Measurements from ENCODE around the gene STAT5B. TPM values are rescaled to one million over a fixed set of nuclear protein-coding genes. Genes with fewer than 3 reads are reported as not detected.
"Not testable (repeated sequence)": the region's sequence is repeated elsewhere in the genome, so short reads cannot be mapped to it uniquely, and the experiment has no call there.

Gene STAT5B
- total RNA-seq, 2 donors from 2014 or later, result 202 to 225 TPM

GRCh38 chr17:42260318-42260717 lies 15.9 kb downstream of the STAT5B start:
- Mint-ChIP-seq H3K4me1 (peaks cover 20% of the 10 kb centered on the region), H3K4me3 (no peak overlapping the region), H3K27me3 (no peaks in the 10 kb centered on the region), H3K27ac (no peak overlapping the region), H3K36me3 (ENCODE audit: low read depth) (peaks cover 1% of the 10 kb centered on the region)
- DNase-seq, result no peak
- no peaks in the 10 kb centered on the region for H3K9me3 ChIP-seq (ENCODE audit: control insufficient read depth, low read length, poor library complexity, severe bottlenecking)
- ATAC-seq, result no peak

- no peak for ATAC-seq
- DNase-seq, result no peak
- no peaks in the 10 kb centered on the region for H3K9me3 ChIP-seq (ENCODE audit: control insufficient read depth, low read length, poor library complexity, severe bottlenecking)
- peak overlapping the region; percentile 97 for H3K27ac Mint-ChIP-seq
- no peaks in the 10 kb centered on the region for H3K27me3 Mint-ChIP-seq
- H3K4me3 Mint-ChIP-seq, result no peak overlapping the region
- H3K36me3 Mint-ChIP-seq (ENCODE audit: low read depth), result peaks cover 3% of the 10 kb centered on the region
- peaks cover 38% of the 10 kb centered on the region for H3K4me1 Mint-ChIP-seq
These were observed 20.7 kb downstream of the STAT5B start for GRCh38 chr17:42255445-42255844.

GRCh38 chr17:42253578-42253977 lies 22.6 kb downstream of the STAT5B start:
- ATAC-seq (no peak), DNase-seq (no peak)
- Mint-ChIP-seq H3K4me1 (peaks cover 51% of the 10 kb centered on the region), H3K27me3 (no peaks in the 10 kb centered on the region), H3K27ac (peak overlapping the region; percentile 97), H3K36me3 (ENCODE audit: low read depth) (peaks cover 5% of the 10 kb centered on the region), H3K4me3 (peak overlapping the region; percentile 68)
- no peaks in the 10 kb centered on the region for H3K9me3 ChIP-seq (ENCODE audit: control insufficient read depth, low read length, poor library complexity, severe bottlenecking)

- peaks cover 5% of the 10 kb centered on the region for H3K36me3 Mint-ChIP-seq (ENCODE audit: low read depth)
- H3K4me1 Mint-ChIP-seq, result peaks cover 53% of the 10 kb centered on the region
These were observed 23.3 kb downstream of the STAT5B start for GRCh38 chr17:42252597-42253550.

GRCh38 chr17:42251115-42251514 lies 25.1 kb downstream of the STAT5B start:
- Mint-ChIP-seq H3K4me3 (no peak overlapping the region), H3K27me3 (no peaks in the 10 kb centered on the region), H3K4me1 (peaks cover 57% of the 10 kb centered on the region), H3K36me3 (ENCODE audit: low read depth) (peaks cover 5% of the 10 kb centered on the region), H3K27ac (peak overlapping the region; percentile 97)
- H3K9me3 ChIP-seq (ENCODE audit: control insufficient read depth, low read length, poor library complexity, severe bottlenecking), result no peaks in the 10 kb centered on the region
- ATAC-seq, result no peak
- no peak for DNase-seq

More at GRCh38 chr17:42252597-42253550, 23.3 kb downstream of the STAT5B start:
- ATAC-seq (no peak), DNase-seq (no peak)
- no peaks in the 10 kb centered on the region for H3K9me3 ChIP-seq (ENCODE audit: control insufficient read depth, low read length, poor library complexity, severe bottlenecking)
- no peaks in the 10 kb centered on the region for H3K27me3 Mint-ChIP-seq
- H3K4me3 Mint-ChIP-seq, result peak overlapping the region; percentile 68
- peak overlapping the region; percentile 97 for H3K27ac Mint-ChIP-seq

GRCh38 chr17:42249681-42250446 lies 26.3 kb downstream of the STAT5B start:
- H3K27ac Mint-ChIP-seq, result peak overlapping the region; percentile 97
- H3K4me1 Mint-ChIP-seq, result peaks cover 54% of the 10 kb centered on the region
- H3K27me3 Mint-ChIP-seq, result no peaks in the 10 kb centered on the region
- H3K4me3 Mint-ChIP-seq, result peak overlapping the region; percentile 84
- peaks cover 2% of the 10 kb centered on the region for H3K36me3 Mint-ChIP-seq (ENCODE audit: low read depth)
- peak; percentile 59 for ATAC-seq
- peak in 2 of 3 donors; percentile 16 to 28 for DNase-seq
- no peaks in the 10 kb centered on the region for H3K9me3 ChIP-seq (ENCODE audit: control insufficient read depth, low read length, poor library complexity, severe bottlenecking)

- Mint-ChIP-seq H3K4me3 (peak overlapping the region; percentile 89), H3K36me3 (ENCODE audit: low read depth) (peaks cover 2% of the 10 kb centered on the region), H3K27me3 (no peaks in the 10 kb centered on the region), H3K4me1 (peaks cover 56% of the 10 kb centered on the region), H3K27ac (peak overlapping the region; percentile 97)
- ATAC-seq, result peak; percentile 89
- H3K9me3 ChIP-seq (ENCODE audit: control insufficient read depth, low read length, poor library complexity, severe bottlenecking), result no peaks in the 10 kb centered on the region
- peak; percentile 40 to 64 (median 63) for DNase-seq
These were observed 27.6 kb downstream of the STAT5B start for GRCh38 chr17:42248351-42249179.

- H3K9me3 ChIP-seq (ENCODE audit: control insufficient read depth, low read length, poor library complexity, severe bottlenecking), result no peaks in the 10 kb centered on the region
- Mint-ChIP-seq H3K27me3 (no peaks in the 10 kb centered on the region), H3K27ac (peak overlapping the region; percentile 97), H3K36me3 (ENCODE audit: low read depth) (peaks cover 2% of the 10 kb centered on the region), H3K4me1 (peaks cover 53% of the 10 kb centered on the region), H3K4me3 (peak overlapping the region; percentile 89)
- DNase-seq (no peak), ATAC-seq (no peak)
These were observed 28.5 kb downstream of the STAT5B start for GRCh38 chr17:42247734-42248133.

- Mint-ChIP-seq H3K4me3 (peak overlapping the region; percentile 75), H3K36me3 (ENCODE audit: low read depth) (peaks cover 2% of the 10 kb centered on the region), H3K27me3 (no peaks in the 10 kb centered on the region), H3K27ac (peak overlapping the region; percentile 97), H3K4me1 (peaks cover 58% of the 10 kb centered on the region)
- H3K9me3 ChIP-seq (ENCODE audit: control insufficient read depth, low read length, poor library complexity, severe bottlenecking), result no peaks in the 10 kb centered on the region
- no peak for DNase-seq
- no peak for ATAC-seq
These were observed 29.7 kb downstream of the STAT5B start for GRCh38 chr17:42246515-42246914.

GRCh38 chr17:42245183-42245582 lies 31.0 kb downstream of the STAT5B start:
- not testable (repeated sequence) for ATAC-seq; H3K27me3 Mint-ChIP-seq; H3K4me3 Mint-ChIP-seq; H3K36me3 Mint-ChIP-seq (ENCODE audit: low read depth); H3K9me3 ChIP-seq (ENCODE audit: control insufficient read depth, low read length, poor library complexity, severe bottlenecking); DNase-seq
- peak overlapping the region; percentile 97 for H3K27ac Mint-ChIP-seq
- peaks cover 54% of the 10 kb centered on the region for H3K4me1 Mint-ChIP-seq

- not testable (repeated sequence) for H3K4me3 Mint-ChIP-seq; H3K9me3 ChIP-seq (ENCODE audit: control insufficient read depth, low read length, poor library complexity, severe bottlenecking); ATAC-seq; DNase-seq; H3K27me3 Mint-ChIP-seq; H3K36me3 Mint-ChIP-seq (ENCODE audit: low read depth); H3K27ac Mint-ChIP-seq
- H3K4me1 Mint-ChIP-seq, result peaks cover 49% of the 10 kb centered on the region
These were observed 32.1 kb downstream of the STAT5B start for GRCh38 chr17:42244116-42244515.

- no peaks in the 10 kb centered on the region for H3K36me3 Mint-ChIP-seq (ENCODE audit: low read depth)
- H3K4me1 Mint-ChIP-seq, result peaks cover 46% of the 10 kb centered on the region
- ATAC-seq (no peak), DNase-seq (no peak)
- H3K9me3 ChIP-seq (ENCODE audit: control insufficient read depth, low read length, poor library complexity, severe bottlenecking), result no peaks in the 10 kb centered on the region
- H3K4me3 Mint-ChIP-seq, result no peak overlapping the region
- H3K27ac Mint-ChIP-seq, result peak overlapping the region; percentile 24
- H3K27me3 Mint-ChIP-seq, result no peaks in the 10 kb centered on the region
These were observed 32.7 kb downstream of the STAT5B start for GRCh38 chr17:42243493-42243982.
